HFFc6 (cell line): ENCODE measurements around the gene DNAJB6. TPM values are rescaled to one million over a fixed set of nuclear protein-coding genes. Genes with fewer than 3 reads are reported as not detected.

Experiments used
- DNase-seq: peaks from one replicate; pipeline ENCODE4 v3.0.0-alpha.2; 2018
- H3K27ac Mint-ChIP-seq: 2 replicates; pipeline ENCODE4 v1.8.0; 2020; ENCODE audit warnings: mild to moderate bottlenecking, mixed read lengths
- H3K27me3 Mint-ChIP-seq: 2 replicates; pipeline ENCODE4 v1.8.0; 2021; ENCODE audit warnings: mild to moderate bottlenecking, moderate library complexity, mixed read lengths; ENCODE audit not compliant: insufficient read depth
- H3K36me3 Mint-ChIP-seq: 2 replicates; pipeline ENCODE4 v1.8.0; 2021; ENCODE audit warnings: low read depth, mixed read lengths
- H3K4me1 Mint-ChIP-seq: 2 replicates; pipeline ENCODE4 v1.8.0; 2020; ENCODE audit warnings: low read depth, mixed read lengths
- H3K4me3 Mint-ChIP-seq: 2 replicates; pipeline ENCODE4 v1.8.0; 2020; ENCODE audit warnings: mild to moderate bottlenecking, moderate library complexity, mixed read lengths
- H3K9me3 Mint-ChIP-seq: 2 replicates; pipeline ENCODE4 v1.8.0; 2020; ENCODE audit warnings: mild to moderate bottlenecking, mixed read lengths
- total RNA-seq, 6 experiments: library from RNA; stranded (reverse); fragmentation: NEBNext Ultra II Directional; extraction: Animal tissue kit (Norgen Biotek cat#: 25700); gene quantifications; 2 replicates in 1 of 6; 3 replicates in 5 of 6; pipeline ENCODE4 v1.2.3, GENCODE V29; 2021
- TF ChIP-seq, protein P1 (sequence below): fragments of 200-600 bp; sonication (generic); IDR thresholded peaks from 2 replicates; pipeline ENCODE4 v1.5.0; 2021; ENCODE audit warnings: antibody characterized with exemption, mild to moderate bottlenecking

Gene DNAJB6
- total RNA-seq, 6 experiments from 2014 or later = 135 to 204 (median 163) TPM

DNA sequence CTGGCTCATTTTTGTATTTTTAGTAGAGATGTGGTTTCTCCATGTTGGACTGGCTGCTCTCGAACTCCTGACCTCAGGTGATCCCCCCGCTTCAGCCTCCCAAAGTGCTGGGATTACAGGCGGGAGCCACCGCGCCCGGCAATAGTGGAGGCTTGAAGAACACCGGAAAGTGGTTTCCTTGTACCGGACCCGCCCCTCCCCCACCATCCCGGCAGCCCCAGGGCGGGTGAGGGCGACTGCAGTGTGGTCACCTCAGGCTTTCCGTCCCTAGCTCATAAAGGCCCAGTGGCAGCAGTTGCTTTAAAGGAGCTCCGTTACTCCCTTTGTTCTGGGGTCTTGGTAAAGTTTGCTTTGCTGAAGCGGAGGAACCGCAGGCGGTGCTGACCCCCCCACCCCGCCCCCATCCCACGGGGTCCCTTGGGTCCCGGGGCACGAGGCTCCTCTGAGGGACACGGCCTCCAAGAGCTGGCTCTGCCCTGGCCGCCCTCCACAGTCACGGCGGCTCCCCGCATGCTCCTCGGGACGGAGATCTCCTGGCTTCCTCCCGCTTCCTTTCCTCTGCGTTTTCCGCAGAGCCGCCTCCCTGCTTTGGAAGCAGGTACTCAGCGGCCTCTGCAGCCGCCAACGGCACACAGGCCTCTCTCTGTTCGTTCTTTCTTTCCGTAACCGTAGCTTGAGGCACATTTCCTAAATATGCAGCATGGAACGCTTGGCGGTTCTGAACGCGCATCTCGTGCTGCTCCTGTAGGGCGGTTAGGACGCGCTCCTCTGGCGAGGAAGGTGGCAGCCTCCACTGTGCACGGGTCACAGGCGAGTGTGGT is 77.3 kb downstream of the DNAJB6 start:
- no peak for DNase-seq
- Mint-ChIP-seq H3K27ac (no peak overlapping the region), H3K4me1 (peaks cover 19% of the 10 kb centered on the region), H3K9me3 (no peaks in the 10 kb centered on the region), H3K36me3 (peaks cover 35% of the 10 kb centered on the region), H3K27me3 (peaks cover 2% of the 10 kb centered on the region), H3K4me3 (no peak overlapping the region)
- TF ChIP-seq, protein P1, sequence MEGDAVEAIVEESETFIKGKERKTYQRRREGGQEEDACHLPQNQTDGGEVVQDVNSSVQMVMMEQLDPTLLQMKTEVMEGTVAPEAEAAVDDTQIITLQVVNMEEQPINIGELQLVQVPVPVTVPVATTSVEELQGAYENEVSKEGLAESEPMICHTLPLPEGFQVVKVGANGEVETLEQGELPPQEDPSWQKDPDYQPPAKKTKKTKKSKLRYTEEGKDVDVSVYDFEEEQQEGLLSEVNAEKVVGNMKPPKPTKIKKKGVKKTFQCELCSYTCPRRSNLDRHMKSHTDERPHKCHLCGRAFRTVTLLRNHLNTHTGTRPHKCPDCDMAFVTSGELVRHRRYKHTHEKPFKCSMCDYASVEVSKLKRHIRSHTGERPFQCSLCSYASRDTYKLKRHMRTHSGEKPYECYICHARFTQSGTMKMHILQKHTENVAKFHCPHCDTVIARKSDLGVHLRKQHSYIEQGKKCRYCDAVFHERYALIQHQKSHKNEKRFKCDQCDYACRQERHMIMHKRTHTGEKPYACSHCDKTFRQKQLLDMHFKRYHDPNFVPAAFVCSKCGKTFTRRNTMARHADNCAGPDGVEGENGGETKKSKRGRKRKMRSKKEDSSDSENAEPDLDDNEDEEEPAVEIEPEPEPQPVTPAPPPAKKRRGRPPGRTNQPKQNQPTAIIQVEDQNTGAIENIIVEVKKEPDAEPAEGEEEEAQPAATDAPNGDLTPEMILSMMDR = no peak

DNA sequence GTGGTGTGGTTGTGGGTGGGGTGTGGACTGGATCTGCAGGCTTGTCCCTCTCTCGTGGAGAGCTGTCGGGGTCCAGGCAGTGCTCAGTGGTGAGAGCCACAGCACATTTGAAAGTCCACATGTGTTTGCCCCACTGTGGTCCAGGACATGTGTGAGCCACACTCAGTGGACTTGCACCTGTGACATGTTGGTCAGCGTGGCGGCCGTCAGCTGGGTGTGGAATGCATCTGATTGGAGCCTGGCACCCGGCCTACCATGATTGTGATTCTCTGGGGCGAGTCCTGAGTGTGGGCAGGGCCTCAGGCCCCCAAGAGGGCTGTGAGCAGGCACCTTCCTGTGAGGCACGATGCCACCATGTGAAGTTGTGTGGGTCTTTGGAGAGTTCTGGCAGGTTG is 77.9 kb downstream of the DNAJB6 start:
- Mint-ChIP-seq H3K36me3 (peaks cover 32% of the 10 kb centered on the region), H3K4me3 (no peak overlapping the region), H3K9me3 (no peaks in the 10 kb centered on the region), H3K4me1 (peaks cover 19% of the 10 kb centered on the region), H3K27me3 (no peaks in the 10 kb centered on the region; the same call in 1 of the 2 replicates), H3K27ac (no peak overlapping the region)
- TF ChIP-seq, protein P1 = no peak
- no peak for DNase-seq

GRCh38 chr7:157415486-157415885 is 78.7 kb downstream of the DNAJB6 start:
- H3K27ac Mint-ChIP-seq = no peak overlapping the region

GRCh38 chr7:157416011-157416410 is 79.2 kb downstream of the DNAJB6 start:
- Mint-ChIP-seq H3K27ac (no peak overlapping the region), H3K4me3 (no peak overlapping the region), H3K4me1 (peaks cover 19% of the 10 kb centered on the region), H3K9me3 (no peaks in the 10 kb centered on the region), H3K36me3 (peaks cover 28% of the 10 kb centered on the region), H3K27me3 (no peaks in the 10 kb centered on the region; the same call in 1 of the 2 replicates)
- TF ChIP-seq, protein P1 = no peak
- DNase-seq = no peak

More at GRCh38 chr7:157415486-157415885, 78.7 kb downstream of the DNAJB6 start:
- peaks cover 30% of the 10 kb centered on the region for H3K36me3 Mint-ChIP-seq
- peaks cover 19% of the 10 kb centered on the region for H3K4me1 Mint-ChIP-seq
- TF ChIP-seq, protein P1 = no peak
- H3K4me3 Mint-ChIP-seq = no peak overlapping the region
- H3K27me3 Mint-ChIP-seq = no peaks in the 10 kb centered on the region; the same call in 1 of the 2 replicates
- no peak for DNase-seq
- H3K9me3 Mint-ChIP-seq = no peaks in the 10 kb centered on the region

DNA sequence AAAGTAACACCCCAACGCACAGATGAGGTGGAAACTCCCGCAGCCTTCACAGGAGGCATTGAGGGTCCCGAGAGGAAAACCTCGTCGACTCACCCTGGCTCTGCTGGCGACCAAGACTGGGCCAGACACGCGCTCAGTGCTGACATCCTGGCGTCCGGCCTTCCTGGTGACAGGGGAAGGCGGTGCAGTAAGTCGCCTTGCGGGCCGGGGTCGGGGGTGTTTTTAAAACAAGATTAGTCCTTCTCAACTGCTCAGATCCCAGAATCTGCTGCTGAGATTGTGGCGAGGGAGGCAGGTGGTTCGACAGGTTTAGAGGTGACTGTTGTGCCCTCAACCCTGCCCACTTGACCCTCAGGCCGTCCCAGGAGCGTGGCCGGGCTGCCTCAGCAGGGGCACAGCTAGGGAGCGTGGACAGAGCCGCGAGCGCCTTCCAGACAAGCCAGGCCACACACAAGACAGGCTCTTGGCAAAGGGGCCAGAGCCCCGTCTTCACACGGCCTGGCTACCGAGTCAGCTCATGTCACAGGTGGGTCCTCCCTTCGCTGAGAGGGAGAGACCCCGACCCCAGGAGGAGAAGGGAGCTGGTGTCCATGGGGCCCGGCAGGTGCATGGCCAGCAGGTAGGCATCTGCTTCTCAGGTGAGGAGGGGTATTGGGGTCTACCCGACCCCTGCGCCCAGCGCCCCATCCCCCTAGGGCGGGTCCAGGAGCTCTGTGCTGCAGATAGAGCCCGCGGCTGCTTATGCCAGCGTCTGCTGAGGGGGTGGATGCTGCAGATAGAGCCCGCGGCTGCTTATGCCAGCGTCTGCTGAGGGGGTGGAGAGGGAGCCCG is 81.6 kb downstream of the DNAJB6 start:
- TF ChIP-seq, protein P1 = no peak
- peaks cover 22% of the 10 kb centered on the region for H3K36me3 Mint-ChIP-seq
- H3K4me1 Mint-ChIP-seq = no peaks in the 10 kb centered on the region
- no peaks in the 10 kb centered on the region for H3K9me3 Mint-ChIP-seq
- no peak for DNase-seq
- H3K27ac Mint-ChIP-seq = no peak overlapping the region
- no peaks in the 10 kb centered on the region; the same call in 1 of the 2 replicates for H3K27me3 Mint-ChIP-seq
- H3K4me3 Mint-ChIP-seq = no peak overlapping the region
